Measurements from ENCODE around the gene CT45A7.
"Not testable (repeated sequence)": the region's sequence is repeated elsewhere in the genome, so short reads cannot be mapped to it uniquely, and the experiment has no call there.

Gene CT45A7, protein sequence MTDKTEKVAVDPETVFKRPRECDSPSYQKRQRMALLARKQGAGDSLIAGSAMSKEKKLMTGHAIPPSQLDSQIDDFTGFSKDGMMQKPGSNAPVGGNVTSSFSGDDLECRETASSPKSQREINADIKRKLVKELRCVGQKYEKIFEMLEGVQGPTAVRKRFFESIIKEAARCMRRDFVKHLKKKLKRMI

GRCh38 chrX:135837180-135837579 lies at the start of gene CT45A7:
TSS of gene CT45A7 (minus strand) at chrX:135837280. CDS start at chrX:135833533, 3,747 bp downstream.
- not testable (repeated sequence) for DNase-seq

- not testable (repeated sequence) for DNase-seq
Observed at GRCh38 chrX:135882741-135883140, 45.7 kb upstream of the CT45A7 start.

GRCh38 chrX:135871712-135872111 lies 34.6 kb upstream of the CT45A7 start, which contains the start of gene CT45A9:
TSS of gene CT45A9 (minus strand) at chrX:135871812. CDS start at chrX:135868061, 3,751 bp downstream.
- not testable (repeated sequence) for DNase-seq

DNA sequence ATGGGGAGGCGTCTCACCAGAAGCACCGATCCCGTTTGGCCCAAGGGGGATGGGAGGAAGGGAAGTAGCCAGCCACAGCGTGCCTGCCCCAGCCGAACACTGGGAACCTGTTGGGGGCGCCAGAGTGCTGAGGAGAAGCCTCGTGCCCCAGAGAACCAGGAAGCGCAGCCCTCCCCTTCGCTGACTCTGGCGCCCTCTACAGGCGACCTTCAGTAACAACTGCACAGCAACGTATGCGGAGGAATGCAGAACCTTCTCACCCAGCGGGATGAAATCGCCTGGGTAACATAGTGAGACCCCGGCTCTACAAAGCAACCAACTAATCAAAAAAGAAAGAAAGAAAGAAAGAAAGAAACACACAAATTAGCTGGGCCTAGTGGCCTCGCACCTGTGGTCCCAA lies 17.4 kb upstream of the CT45A7 start, which contains the start of gene CT45A8:
Gene CT45A8, minus strand, starts transcription at position 101 of the 400 bp plus-strand sequence. CDS start 3,755 bp downstream, outside the sequence.
- not testable (repeated sequence) for DNase-seq

GRCh38 chrX:135819912-135820311 lies 17.2 kb downstream of the CT45A7 start, which contains the start of gene CT45A2:
TSS of gene CT45A2 (minus strand) at chrX:135820012. CDS start at chrX:135816265, 3,747 bp downstream.
- DNase-seq, result not testable (repeated sequence)

- DNase-seq, result not testable (repeated sequence)
Observed at GRCh38 chrX:135802687-135803086, 34.4 kb downstream of the CT45A7 start, which contains the start of gene CT45A6. TSS of gene CT45A6 (minus strand) at chrX:135802787. CDS start at chrX:135798993, 3,794 bp downstream.

DNA sequence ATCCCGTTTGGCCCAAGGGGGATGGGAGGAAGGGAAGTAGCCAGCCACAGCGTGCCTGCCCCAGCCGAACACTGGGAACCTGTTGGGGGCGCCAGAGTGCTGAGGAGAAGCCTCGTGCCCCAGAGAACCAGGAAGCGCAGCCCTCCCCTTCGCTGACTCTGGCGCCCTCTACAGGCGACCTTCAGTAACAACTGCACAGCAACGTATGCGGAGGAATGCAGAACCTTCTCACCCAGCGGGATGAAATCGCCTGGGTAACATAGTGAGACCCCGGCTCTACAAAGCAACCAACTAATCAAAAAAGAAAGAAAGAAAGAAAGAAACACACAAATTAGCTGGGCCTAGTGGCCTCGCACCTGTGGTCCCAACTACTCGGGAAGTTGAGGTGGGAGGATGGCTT lies 51.7 kb downstream of the CT45A7 start, which contains the start of gene CT45A5:
Gene CT45A5, minus strand, starts transcription at position 101 of the 400 bp plus-strand sequence. CDS start 3,774 bp downstream, outside the sequence.
- DNase-seq, result not testable (repeated sequence)

Measured in hippocampal formation (tissue), 2 donors.